GM03348 (cell line): ENCODE results near the gene FRAS1.
"Not testable (repeated sequence)": the region's sequence is repeated elsewhere in the genome, so short reads cannot be mapped to it uniquely, and the experiment has no call there.

Experiments
- DNase-seq: peaks from one replicate; pipeline ENCODE4 v3.0.0; 2012; ENCODE audit warnings: low spot score

FRAS1 gene

DNA sequence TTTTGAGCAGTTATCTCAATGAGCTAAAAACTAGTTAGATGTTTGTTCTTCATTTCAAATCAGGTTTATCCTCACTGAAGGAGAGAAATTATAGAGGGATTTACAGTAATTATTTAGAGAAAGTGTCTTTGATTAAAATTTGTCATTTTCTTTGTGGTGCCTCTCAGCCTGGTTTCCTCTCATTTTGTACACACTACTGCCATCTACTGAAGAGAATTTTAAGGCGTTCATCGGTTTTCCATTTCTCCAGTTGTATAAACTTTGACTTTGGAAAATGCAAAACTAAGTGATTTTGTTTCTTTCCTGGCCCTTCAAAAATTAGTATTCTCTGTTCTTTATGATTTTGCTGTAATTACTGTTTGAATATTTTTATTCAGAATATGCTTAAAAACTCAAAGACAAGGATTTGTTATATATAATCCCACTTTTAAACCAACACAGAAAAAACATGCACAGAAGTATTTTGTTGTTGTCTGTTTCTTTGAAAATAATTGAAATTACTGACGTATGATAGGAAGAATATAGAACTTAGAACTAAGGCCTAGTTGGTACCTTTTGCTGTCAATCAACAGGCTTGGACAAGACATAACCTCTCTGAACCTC, 460.0 kb downstream of the FRAS1 start:
- peak; percentile 60 for DNase-seq

DNA sequence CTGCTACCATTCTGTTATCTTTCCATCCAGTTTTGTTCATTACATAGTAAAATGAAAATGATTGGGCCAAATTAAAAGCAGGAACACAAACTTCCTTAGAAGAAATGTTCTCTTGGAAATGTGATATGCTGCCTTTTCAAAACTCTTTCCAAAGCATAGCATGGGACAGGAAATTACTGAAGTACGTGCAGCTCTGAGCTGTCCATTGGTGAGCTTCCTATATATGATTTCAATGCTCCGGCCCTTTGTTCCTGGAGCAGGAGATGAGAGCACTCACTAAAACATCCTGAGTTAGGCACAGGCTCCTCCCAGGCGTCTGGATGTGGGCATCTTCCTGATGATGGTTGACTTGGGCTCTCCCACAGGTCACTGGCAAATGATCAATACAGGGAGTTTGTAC, 461.4 kb downstream of the FRAS1 start:
- DNase-seq: no peak

DNA sequence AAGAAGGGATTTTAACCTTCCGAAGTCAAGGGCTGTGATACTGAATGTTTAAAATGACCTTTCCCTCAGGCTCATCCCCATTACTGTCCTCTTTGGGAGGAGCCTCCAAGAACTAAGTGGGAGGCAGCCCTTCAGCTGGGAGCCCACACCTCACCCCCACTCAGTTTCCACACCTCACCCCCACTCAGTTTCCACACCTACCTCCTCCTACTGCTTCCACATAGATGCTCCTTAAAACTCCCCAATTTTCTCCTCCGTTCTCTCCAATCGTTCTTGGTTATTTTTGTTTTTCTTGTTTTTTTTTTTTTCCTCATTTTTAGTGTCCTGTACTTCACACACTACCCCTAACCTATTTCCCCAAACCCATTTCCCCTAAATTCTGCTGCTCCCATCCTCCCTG, 462.8 kb downstream of the FRAS1 start:
- DNase-seq: no peak

DNA sequence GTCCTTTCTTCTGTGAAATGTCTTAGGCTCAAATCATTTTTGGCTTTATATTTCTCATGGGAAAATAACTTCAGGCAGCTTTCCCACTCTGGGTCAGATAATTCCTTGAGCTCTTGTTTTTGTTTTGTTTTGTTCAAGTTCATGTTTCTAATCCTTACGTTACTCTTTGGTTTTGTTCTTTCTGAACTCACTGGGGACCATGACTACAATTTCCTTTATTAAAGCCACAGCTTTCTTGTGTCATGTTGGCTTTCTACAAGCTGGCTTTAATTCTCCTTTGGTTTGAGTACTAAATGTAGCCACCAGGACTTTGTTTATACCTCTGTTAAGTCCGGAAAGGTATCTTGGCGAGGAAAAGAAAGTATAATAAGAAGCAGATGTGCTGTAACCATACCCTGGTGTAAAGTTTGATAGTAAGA, 463.7 kb downstream of the FRAS1 start:
- no peak for DNase-seq

DNA sequence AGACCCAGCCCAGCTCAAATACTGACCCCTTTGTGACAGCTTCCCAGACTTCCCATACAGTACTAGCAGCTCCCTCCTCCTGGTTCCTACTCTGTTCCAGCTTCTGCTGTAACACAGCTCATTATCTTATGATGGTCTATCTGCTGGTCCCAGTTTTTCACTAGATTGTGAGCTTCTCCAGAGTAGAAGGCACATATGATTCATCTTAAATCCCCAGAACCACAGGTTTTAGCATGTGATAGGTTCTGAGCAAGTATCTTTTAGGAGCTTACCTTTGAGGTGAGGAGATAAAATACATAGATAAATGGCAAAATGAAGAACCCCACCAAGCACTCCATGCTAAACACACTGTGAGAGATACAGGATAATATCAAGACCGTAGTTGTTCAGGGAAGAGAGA, 466.9 kb downstream of the FRAS1 start:
- no peak for DNase-seq

DNA sequence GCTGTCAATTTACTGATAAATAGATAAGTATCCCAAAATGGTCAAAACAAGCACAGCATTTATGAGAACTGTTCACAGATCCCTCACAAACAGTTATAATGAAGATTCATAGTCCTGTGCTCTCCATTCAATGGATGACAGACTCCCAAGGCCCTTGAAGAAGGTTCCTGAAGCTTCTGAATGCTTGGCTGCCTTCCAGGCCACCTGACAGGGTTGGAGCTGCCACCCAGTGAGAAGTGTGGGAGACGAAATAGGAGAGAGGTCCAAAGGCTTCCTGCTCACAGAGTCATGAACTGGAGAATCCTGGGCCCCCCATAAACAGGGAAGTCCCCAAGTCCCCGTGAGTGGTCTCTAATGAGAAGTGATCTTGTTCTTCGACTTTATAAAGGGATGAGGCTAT, 468.4 kb downstream of the FRAS1 start:
- DNase-seq: no peak

DNA sequence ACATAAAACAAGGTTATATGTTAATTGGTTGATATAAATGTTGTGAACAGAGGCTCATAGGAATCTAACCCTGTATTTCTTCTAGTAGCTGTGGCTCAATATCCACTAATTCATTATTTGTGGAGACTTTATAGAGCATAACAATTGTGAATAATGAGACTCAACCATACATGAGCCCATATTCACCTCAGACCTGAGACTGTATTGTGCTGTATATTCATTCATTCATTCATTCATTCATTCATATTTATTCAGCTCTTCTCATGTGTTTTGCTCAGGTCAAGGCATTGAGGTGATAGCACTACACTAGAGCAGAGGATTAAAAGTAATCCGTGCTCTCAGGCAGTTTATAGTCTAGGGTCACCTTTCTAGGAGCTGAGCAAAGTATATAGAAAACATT, 470.0 kb downstream of the FRAS1 start:
- DNase-seq: no peak

DNA sequence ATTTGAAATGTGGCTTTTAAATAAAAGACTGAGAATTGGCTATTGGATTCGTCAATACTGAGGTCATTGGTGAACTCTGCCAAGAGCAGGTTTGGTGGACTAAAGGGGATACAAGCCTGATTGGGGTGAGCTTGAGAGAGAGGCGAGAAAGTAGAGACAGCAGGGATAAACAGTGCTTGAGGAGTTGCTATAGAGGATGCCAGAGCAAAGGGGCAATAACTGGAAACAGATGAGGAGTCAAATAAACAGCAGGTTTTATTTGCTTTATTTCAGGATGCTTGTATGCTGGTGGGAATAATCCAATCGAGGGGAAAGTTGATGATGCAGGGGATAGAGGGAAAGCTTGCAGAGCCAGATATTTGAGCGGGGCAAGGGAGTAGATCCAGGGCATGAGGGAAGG, 470.4 kb downstream of the FRAS1 start:
- no peak for DNase-seq

DNA sequence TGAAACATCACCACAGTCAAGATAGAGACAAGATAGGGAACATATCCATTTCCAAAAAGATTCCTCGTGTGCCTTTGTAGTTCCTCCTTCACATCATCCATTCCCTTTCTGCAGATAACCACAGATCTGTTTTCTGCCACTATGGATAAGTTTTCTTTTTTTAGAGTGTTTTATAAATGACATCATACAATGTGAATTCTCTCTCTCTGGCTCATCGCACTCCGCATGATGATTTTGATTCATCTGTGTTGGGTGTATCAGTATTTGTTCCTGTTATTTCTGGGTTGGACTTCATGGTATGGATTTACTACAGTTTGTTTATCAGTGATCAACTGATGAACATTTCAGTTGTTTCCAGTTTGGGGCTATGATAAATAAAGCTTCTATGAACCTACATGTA, 471.2 kb downstream of the FRAS1 start:
- DNase-seq: peak; percentile 34

DNA sequence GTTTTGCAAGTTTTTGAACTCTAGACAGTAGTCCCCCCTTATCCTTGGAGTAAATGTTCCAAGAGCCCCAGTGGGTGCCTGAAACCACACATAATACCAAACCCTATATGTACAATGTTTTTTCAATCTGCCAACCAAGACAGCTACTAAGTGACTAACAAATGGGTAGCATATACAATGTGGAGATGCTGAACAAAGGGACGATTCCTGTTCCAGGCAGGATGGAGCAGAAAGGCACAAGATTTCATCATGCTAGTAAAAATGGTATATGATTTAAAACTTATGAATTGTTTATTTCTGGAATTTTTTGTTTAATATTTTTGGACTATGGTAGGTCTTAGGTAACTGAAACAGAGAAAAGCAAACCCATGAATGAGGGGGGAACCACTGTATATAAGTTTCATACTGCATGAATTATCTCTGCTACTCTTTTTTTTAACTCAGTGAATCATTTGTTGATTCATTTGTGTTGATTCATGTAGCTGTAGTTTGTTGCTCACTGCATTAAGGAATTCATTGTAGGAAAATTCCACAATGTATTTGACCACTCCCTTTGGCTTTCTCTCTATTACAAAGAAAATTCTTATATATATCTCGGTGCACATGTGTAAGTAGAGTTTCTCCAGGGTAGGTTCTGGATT, 472.6 kb downstream of the FRAS1 start:
- DNase-seq: peak; percentile 55

DNA sequence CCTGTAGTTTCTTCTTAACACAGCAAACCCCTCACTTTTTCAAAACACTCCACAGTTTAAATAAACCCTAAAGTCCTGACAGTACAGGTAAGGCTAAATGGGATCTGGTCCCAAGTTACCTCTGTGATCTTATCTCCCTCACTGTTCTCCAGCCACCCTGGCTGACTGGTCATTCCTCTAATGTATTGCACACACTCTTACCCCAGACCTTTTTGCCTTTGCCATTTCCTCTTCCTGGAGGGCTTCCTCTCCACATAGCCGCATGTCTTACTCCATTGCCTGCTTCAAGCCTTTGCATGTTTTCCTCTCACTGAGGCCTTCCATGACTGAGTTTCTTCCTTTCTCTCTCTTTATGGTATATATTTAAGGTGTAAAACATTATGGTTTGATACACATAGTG, 474.9 kb downstream of the FRAS1 start:
- DNase-seq: no peak

DNA sequence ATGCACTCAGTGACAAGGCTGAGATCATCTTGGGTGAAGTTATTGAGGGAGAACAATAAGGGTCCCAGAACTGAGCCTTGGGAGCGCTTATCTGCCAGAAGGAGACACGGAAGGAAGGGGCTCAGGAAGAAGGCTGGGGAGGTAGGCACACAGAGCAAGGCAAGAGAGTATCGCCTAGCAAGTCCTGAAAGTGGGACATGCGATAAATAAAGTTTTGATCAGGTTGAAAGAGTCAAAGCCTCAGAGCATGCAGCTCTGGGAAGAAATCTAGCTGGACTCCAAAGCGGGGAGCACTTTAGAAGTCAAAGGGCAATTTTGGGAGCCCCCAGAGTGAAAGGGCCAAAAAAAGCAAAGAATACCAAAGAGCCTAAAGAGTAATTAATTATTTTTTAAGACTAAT, 476.7 kb downstream of the FRAS1 start:
- no peak for DNase-seq

DNA sequence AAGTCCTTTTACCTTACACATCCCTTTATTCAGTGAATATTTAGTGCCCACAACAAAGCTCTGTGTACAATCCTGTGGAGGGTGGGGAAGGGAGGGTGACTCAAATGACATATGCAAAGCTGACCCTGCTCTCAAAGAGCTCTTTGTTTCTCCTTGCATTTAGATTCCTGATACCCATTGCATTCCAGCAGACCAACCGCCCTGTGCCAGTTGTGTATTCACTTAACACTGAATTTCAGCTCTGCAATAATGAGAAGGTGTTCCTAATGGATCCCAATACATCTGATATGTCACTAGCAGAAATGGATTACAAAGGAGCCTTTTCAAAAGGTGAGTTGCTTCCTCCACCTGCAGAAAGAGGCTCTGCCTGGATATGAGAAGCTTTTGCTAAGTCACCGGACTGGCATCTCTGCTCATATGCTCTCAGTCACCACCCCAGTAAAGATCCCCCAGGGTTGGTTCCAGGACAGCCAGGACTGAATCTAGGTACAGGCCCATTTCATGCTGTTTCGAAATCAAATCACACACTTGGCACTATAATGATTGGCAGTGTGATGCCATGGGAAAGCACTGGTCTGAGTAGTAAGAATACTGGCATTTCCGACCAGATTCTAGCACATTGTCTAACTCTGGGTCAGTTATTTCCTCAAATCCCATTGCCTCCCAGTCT, 477.3 kb downstream of the FRAS1 start:
- no peak for DNase-seq

DNA sequence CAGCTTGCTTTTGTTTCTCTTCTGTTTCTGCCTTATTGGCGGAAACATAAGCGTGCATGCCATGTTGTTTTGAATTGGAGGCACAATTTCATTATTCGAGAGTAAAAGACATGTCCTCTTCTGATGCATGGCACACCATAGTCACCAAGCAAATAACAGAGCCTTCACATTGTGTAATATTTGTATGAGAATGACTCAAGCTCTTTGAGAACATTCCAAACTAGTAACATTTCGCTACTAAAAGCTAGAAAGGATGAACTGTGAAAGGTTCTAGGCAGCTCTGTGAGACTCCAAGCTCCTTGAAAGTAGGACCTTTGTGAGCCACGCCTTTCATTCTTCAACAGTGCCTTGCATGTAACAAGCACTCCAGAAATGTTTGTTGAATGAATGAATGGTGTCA, 485.2 kb downstream of the FRAS1 start:
- peak; percentile 48 for DNase-seq

DNA sequence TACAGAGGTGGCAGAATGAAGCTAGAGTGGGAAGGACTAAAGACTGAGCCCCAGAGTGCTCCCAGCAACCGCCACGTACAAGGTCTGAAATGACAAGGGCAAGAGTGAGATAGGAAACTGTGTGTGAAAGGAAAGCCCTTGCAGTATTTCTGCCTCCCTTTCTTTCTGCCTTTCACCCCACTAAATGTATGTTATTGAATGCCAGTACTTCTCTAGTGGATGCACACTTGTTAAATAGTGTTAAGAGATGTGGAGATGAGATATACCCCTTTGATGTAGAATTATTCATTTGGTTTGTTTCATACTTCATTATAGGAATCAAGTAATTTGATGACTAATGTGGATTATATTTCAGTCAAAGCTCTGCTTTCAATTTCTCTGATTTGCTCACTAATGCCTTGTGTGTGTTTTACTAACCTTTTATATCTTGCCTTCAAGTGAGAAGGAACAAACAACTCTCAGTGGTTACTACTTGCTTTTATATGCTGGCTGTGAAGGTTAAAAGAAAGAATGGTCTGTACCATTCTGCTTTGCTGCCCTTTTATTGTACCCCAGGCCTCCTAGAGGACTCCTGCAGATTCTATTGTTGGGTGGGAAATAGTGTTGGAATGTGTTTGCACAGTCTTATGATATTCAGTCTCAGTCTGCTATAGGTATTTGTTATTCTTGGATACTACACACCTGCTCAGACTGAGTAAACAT, 486.5 kb downstream of the FRAS1 start:
- no peak for DNase-seq

DNA sequence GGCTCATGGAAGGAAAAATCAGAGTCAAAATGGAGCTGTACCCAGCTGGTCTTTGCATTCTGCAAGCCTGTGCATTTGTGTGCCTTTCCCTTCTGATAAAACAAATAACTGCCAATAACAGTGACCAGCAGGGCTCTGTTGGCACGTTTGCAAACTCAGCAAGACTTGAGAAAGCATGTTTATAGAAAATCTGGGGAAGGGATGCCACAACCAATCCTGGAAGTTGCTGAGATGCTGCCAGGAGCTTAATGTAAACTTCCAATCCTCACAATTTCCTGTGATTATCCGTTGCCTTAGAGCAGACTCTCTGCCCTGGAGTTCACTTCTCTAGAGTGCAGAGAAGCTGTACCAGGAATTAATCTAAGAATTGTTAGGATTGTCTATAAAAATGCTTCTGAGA, 487.6 kb downstream of the FRAS1 start:
- DNase-seq: no peak

DNA sequence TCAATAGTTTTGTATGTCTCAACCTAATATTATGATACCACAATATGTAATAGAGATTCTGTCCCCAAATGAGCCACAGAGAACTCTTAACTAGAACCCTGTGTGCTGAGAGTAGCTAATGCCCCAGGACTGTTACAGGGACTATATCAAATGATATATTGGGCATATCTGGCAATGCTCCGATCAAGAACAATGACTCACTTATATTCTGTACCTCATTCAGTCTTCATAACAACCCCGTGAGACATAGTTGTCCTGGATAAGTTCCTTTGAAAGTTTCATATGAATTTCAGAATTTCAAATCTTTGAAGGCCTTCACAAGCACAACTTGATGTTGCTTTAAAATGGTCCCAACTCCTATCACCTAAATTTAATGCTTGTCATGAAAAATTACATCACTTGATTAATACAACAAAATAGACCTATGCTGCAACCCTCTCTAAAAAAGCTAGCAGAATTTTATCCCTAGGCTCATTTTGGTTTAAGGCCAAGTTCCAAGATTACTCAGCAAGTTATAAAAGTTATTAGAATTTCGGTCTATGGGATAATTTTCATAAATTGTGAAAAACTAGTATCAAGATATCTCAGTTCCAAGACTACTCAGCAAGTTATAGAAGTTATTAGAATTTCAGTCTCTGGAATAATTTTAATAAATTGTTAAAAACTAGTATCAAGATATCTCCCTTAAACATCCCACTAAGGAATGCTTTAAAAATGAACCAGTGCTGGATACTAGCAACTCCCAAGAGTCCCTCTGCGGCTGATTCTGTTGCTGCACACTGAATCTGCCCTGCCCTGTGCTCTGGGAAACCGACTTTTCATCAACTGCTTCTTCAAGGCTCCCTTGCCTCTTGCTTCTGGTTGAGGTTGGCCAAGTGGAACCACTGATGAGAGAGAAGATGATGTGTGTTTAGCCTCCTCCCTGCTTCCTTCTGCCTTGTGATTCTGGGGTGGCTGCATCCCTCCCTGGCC, 488.4 kb downstream of the FRAS1 start:
- DNase-seq: peak; percentile 23

DNA sequence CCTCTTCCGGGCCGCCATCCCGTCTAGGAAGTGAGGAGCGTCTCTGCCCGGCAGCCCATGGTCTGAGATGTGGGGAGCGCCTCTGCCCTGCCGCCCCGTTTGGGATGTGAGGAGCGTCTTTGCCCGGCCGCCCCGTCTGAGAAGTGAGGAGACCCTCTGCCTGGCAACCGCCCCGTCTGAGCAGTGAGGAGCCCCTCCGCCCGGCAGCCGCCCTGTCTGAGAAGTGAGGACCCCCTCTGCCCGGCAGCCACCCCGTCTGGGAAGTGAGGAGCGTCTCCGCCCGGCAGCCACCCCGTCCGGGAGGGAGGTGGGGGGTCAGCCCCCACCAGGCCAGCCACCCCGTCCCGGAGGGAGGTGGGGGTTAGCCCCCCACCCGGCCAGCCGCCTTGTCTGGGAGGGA, 490.8 kb downstream of the FRAS1 start:
- not testable (repeated sequence) for DNase-seq

DNA sequence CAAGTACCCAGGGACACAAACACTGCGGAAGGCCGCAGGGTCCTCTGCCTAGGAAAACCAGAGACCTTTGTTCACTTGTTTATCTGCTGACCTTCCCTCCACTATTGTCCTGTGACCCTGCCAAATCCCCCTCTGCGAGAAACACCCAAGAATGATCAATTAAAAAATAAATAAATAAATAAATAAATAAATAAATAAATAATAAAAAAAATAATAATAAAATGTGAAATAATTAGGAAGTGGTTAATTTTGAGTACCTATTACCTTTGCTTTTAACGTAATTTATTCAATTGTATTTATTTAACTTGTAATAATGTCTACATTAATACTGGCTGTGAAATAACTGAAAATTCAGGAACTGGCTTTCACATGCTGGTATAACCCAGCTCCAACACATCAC, 491.8 kb downstream of the FRAS1 start:
- not testable (repeated sequence) for DNase-seq

DNA sequence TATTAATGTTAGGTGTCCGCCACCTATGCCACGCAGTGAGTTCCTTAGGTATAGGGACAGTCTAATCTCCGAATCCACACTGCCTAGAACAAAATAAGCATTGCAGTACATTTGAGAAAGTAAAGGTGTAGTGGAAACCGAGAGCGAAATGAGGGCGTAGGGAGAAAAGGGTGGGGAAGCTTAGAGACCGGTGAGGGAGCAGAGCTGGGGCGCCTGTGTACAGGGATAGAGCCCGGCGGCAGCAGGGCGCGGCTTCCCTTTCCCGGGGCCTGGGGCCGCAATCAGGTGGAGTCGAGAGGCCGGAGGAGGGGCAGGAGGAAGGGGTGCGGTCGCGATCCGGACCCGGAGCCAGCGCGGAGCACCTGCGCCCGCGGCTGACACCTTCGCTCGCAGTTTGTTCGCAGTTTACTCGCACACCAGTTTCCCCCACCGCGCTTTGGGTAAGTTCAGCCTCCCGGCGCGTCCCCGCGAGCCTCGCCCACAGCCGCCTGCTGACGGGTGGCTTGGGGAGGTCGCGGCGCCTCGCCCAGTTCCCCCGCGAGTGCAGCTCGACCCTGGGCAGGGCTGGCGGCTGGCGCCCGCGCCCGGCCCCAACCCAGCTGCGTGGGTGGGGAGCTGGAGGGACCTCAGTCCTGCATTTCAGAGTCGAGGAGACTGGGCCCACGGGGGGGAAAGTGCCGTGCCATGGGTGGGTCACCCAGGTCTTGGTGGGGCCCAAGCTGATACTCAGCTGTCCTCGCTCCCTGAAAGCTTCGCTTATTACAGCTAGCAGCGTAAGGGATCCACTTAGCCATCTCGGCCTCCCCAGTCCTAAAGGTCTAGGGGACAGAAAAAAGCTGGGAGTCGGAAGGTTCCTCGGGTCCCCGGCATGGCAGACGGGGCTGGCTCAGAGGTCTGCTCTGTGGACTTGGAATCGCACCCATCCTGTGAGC, 494.6 kb downstream of the FRAS1 start, which contains the start of gene ANXA3:
Gene ANXA3 (plus strand): TSS at position 351 of the 932 bp plus-strand sequence. CDS start 2,704 bp downstream, outside the sequence.
- peak; percentile 45 for DNase-seq
